Activated CD4-positive, CD25-positive, alpha-beta regulatory T cell treated with anti-CD3 and anti-CD28 coated beads, Interleukin-2, amount 50 U/mL, for 24 hours (primary cell): ENCODE results near the gene ARRDC2.
"Not testable (repeated sequence)": the region's sequence is repeated elsewhere in the genome, so short reads cannot be mapped to it uniquely, and the experiment has no call there.

Source experiments
- ATAC-seq, 2 donors: fragments of 150-1000 bp; cut with Tn5 transposase; one replicate each; pipeline ENCODE4 v1.10.0; 2021; ENCODE audit warnings: mild to moderate bottlenecking in 1 of 2, moderate library complexity in 1 of 2

ARRDC2 gene

DNA sequence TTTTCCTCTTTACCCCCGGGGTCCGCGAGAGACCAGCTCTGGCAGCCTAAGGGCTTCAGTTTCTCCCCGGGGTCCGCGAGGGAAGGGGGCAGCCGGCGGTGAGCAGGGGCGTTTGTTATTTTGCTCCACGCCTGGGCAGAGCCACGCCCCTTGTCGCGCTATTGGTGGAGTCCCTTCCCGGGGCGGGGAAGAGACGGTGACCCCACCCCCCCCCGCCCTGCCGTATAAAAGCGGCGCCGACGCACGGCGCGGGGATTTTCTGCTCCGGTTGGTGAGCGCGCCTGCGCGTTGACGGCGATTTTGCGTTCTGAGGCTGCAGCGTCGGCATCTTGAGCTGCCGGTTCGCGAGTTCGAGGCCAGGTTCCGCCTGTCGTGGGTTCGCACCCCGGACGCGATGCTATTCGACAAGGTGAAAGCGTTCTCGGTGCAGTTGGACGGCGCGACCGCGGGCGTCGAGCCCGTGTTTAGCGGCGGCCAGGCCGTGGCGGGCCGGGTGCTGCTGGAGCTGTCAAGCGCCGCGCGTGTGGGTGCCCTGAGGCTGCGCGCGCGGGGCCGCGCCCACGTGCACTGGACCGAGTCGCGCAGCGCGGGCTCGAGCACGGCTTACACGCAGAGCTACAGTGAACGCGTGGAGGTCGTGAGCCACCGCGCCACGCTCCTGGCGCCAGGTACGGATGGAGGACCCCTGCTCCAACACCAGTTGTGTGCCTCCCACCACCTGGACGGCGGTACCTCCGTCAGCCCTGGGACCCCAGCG is at the start of gene ARRDC2:
TSS of gene ARRDC2 (plus strand) at position 254 of the 757 bp plus-strand sequence. CDS start at position 395, 141 bp downstream.
- ATAC-seq = peak; percentile 73 to 83

DNA sequence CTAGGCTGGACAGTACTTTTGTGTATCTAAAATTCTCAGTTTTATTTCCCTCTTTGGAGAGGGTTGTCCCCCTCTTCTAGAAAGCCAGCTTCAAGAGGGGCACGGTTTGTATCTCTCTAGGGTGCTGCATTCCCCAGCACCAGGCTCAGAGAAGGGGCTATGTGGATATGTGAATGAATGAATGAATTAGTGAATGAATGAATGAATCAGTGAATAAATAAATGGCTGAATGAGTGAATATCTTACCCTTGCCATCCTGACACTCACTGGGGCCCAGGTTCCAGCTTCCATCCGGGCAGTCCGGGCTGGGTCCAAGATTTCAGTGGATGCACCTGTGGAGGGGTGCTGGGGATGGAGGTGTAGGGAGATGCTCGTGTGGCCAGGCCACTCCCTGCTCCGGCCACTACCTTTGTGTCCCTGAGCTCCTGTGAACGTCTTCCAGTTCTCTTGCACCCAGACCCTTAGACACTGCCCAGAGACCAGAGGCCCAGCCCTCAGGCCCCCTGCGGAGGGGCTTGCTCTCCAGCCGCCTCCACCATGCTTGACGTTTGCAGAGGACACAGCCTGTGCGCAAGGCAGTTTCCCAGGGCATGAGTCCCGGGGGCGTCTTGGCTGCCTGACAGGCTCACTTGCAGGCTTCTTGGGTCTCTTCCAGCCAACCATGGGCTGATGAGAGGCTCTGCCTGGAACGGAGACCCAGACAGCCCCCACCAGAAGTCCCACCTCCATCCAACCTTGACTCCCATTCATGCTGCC is 43.9 kb upstream of the ARRDC2 start:
- ATAC-seq = no peak

DNA sequence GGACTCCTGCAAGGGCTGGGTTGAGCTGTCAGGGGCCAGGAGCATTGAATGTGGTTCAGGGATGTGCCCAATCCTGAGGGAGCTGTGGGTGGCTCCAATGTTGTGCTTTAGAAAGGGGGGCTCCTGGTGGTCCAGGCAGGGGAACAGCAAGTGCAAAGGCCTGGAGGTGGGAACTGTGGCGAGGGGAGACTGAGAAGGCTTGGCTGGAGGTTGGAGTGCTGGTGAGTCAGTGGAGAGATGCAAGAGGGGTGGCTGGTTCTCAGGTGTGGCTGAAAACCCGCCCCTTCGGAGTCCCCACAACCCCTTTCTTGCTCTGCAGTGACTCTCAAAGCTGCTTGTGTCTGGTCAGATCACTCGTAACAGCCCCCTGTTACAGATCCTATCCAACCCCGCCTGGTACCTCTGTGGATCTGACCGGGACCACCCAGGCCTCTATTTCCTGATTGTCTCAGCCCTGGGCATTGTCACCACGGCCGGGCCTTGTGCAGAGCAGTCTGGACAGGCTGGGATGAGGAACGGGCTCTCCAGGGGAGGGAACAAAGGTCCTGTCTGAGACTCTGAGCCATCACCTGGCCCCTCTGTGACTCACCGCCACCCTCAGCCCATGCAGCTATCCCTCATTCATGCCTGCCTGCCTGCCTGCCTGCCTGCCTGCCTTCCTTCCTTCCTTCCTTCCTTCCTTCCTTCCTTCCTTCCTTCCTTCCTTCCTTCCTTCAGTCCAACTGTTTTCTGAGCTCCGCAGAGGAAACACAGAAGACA is 42.4 kb upstream of the ARRDC2 start:
- ATAC-seq = no peak

DNA sequence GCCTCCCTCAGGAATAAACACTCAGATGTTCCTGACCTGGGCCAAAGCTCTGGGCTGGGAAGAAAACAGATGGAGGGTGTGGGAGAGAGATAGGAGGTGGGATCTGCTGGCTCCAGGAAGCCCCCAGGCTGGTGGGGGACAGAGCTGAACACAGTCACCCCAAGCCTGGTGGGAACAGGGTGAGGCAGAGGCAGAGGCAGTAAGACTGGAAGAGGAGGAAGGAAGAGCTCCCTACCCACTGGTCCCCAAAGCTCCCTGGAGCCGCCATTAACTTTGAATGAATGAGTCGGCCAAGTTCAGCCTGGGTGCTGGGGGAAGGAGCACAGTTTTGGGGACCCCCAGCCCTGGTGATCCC is 41.9 kb upstream of the ARRDC2 start:
- ATAC-seq = no peak

DNA sequence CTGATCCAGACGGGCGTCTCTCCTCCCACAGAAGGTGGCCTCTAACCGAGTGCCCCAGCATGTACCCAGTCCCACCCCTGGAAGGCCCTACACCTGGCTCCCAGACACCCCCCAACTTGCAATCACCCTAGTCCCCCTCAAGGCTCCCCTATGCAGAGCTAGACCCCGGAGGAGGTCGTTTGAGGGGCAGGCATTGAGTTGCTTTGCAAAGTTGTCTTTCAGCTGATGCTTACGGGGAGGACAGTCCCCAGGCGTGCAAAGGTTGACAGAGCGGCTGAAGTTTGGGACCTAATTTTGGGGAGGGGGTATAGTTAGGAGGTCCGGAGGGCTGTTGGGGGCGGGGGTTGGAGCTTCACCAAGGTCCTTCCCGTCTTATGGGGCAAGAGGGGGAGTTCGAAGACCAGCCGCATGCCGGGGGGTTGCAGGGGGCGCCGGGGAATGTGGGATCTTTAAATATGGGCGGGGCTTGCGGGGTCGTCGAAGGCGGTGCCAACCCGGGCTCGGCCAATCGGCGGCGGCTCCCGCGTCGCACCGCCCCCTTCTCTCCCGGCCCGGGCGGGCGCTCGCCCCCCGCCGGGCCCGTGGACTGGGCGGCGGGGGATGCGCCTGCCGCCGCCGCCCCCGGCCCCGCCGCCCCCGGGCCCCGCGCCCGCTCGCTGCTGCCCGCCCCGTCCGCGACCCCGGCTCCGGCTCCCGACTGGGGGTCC is 41.3 kb upstream of the ARRDC2 start, which contains the start of gene KCNN1:
TSS of gene KCNN1 (plus strand) at position 558 of the 707 bp plus-strand sequence. CDS start 6,782 bp downstream, outside the sequence.
- no peak for ATAC-seq

DNA sequence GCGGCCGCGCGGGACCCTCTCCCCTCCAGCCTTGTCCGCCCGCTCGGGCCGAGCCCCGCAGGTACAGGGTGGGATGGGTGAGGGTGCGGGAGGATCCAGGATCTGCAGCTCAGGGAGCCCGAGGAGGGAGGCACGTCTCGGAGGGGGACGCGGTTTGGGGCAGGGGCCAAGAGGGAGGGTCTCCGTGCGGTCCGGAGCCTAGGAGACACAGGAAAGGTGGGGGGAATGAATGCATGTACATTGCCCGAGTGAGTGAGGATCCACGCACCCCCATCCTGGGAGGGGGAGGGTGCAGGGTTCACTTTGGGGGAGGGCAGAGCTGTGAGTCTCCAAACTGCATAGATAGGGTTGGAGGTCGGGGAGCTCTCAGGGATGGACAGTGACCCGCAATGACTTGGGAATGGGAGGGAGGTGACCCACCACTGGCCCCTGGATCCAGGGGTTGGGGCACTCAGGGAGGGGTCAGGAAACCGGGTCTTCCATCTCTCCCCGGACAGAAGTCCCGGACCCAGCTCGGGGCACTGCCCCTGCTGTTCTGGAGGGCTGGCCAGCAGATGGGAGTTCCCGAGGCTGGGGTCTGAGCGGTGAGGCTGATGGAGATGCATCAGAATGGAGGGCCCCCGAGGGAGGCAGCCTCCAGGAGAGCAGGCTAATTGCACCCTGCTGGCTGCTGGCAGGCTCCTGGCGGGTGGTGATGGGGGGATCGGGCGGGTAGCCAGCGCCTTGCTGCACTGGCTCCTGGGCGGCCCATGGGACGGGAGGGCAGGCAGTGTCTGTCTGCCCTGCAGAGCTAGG is 40.5 kb upstream of the ARRDC2 start:
- no peak for ATAC-seq

DNA sequence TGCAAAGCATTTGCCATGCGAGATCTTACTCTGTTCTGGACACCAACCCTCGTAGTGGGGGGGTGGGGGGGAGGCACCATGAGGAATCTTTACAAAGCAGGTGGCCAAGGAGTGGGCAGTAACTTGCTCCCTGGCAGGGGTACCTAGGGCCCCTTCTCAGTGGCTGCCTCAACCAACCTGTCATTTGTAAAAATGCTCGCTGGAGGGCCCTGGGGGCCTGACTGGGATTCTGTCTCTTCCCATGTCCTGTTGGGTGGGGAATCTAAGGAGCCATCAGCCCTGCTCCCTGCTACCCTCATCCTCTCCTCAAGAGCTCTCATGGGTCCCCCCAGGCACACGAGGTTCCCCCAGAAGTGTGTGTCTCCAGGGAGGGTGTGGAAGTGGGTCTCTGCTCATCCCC is 39.6 kb upstream of the ARRDC2 start:
- ATAC-seq = no peak

DNA sequence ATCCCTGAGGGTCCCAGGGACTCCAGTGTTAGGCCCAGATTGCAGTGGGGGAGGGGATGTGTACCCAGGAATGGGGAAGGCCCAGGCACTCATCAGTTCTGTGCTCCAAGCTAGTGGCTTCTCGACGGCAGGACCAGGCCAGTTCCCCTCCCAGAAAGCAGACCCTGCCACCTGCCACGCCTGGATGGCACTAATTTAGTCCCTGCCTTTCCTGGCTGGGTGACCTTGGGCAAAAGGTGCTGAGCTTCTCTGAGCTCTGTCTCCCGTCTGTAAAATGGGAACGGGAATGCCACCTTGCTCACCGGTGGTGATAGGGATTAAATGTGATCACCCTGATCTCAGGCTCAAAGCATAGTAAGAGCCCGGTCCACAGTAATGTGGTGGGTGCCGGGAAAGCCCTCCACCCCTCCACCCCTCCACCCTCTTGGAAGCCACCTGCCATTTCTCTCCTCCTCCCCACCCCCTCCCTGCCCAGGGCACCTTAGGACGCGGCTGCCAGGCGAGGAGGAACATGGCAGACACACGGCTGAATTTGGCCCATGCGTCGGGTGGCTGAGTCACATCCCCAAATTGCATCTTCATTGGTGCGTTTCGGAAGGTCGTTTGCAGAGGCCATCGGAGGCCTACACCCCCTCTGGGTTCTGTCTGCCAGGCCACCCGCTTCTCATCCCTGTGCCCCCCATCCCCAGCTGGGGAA is 38.7 kb upstream of the ARRDC2 start:
- no peak for ATAC-seq

DNA sequence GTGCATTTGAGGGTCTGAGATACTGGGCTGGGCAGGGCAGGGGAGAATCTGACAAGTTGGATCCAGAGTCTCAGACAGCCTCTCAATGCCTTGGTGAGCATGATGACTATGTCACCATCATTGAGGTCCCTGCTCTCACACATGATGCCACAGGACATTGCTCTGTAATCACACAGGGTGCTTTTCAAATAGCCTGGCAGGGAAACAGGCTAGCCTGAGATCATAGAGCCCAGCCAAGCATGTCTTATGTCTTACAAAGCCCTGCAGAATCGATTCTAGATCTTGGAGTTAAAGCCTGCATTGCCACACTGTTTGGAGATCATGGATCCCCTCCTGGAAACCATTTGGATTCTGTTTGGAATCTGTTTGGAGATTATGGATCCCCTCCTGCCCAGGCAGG is 35.7 kb upstream of the ARRDC2 start:
- no peak for ATAC-seq

DNA sequence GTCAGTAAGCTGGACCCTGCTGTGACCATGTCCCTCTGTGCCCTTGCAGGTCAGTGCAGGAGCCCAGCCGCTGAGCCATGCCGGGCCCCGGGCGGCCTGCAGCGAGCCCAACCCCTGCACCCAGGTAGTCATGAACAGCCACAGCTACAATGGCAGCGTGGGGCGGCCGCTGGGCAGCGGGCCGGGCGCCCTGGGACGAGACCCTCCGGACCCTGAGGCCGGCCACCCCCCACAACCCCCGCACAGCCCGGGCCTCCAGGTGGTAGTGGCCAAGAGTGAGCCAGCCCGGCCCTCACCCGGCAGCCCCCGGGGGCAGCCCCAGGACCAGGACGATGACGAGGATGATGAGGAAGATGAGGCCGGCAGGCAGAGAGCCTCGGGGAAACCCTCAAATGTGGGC is 34.2 kb upstream of the ARRDC2 start:
- ATAC-seq = no peak

DNA sequence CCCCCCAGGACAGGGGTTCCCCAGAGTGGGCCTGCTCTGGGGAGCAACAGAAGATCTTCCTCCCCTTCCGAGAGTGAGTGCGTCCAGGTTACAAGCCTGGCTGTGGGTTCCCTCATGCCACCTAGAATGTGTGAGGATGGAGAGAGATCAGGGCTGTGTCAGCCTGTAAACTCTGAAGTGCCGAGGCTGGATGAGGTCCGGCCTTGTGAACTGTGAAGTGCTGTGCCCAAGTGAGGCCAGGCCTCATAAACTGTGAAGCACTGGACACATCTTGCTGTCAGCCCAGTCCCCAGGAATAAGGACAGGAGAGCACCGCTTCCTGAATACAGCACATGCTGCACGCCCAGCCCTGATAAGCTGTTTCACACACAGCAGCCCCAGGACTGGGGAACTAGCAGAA is 33.4 kb upstream of the ARRDC2 start:
- ATAC-seq = no peak

DNA sequence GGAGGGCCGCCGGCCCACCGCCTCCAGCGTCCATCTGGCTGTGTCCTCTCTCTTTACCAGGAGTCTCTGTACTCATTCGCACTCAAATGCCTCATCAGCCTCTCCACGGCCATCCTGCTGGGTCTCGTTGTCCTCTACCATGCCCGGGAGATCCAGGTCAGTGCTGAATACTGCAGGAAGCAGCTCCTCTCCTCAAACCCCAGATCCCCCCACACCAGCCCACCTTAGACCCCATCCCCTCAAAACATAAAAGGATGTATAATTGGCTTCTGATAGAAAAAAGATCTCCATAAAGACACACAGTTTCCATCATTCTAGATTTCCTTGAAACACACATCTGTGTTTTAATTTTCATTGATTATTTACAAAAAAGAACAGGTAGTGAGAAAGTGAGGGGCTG is 32.9 kb upstream of the ARRDC2 start:
- ATAC-seq = no peak

DNA sequence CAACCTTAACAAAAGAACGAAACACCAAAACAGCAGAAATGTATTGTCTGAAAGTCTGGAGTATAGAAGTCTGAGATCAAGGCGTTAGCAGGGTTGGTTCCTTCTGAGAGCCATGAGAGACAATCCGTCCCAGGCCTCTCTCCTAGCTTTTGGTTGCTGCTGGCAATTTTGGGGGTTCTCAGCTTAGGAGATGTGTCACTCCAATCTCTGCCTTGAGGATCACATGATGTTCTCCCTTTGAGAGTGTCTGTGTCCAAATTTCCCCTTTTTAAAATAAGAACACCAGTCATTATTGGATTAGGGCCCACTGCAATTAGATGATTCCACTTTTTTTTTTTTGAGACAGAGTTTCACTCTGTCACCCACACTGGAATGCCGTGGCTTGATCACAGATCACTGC is 30.9 kb upstream of the ARRDC2 start:
- ATAC-seq = no peak

DNA sequence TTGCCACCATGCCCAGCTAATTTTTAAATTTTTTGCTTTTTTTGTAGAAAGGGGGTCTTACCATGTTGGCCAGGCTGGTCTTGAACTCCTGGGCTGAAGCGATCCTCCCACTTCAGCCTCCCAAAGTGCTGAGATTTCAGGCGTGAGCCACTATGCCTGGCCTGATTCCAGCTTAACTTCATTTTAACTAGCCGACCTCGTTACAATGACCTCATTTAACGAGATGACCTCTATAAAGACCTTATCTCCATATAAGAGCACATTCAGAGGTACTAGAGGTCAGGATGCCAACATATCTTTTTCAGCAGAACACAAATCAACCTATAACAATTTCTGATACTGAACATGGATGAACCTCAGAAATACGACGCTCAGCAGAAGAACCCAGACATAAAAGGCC is 30.5 kb upstream of the ARRDC2 start:
- no peak for ATAC-seq

DNA sequence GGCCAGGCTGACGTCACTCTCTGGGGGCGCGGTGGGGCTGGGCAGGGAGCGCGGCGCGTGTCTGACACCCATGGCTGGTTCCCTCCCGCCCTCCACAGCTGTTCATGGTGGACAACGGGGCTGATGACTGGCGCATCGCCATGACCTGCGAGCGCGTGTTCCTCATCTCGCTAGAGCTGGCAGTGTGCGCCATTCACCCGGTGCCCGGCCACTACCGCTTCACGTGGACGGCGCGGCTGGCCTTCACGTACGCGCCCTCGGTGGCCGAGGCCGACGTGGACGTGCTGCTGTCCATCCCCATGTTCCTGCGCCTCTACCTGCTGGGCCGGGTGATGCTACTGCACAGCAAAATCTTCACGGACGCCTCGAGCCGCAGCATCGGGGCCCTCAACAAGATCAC is 26.4 kb upstream of the ARRDC2 start:
- ATAC-seq = no peak

DNA sequence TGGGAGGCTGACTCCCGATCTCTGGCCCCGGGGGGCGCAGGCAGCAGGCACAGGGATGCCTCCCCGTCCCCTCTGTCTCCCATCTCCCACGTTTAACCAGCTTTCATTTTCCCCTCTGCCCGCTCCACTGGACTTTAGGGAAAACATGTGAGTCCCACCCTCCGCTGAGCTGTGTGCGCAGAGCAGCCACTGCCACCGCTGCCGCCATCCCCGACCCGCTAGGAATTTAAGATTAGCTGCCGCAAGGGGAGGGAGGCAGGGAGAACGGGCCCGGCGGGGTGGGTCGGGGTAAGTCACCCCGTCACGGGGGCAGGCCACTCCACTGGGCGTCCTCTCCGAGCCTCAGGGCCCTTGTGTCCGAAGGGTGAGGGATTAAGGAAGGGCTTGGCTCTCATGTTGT is 25.5 kb upstream of the ARRDC2 start:
- ATAC-seq = no peak

DNA sequence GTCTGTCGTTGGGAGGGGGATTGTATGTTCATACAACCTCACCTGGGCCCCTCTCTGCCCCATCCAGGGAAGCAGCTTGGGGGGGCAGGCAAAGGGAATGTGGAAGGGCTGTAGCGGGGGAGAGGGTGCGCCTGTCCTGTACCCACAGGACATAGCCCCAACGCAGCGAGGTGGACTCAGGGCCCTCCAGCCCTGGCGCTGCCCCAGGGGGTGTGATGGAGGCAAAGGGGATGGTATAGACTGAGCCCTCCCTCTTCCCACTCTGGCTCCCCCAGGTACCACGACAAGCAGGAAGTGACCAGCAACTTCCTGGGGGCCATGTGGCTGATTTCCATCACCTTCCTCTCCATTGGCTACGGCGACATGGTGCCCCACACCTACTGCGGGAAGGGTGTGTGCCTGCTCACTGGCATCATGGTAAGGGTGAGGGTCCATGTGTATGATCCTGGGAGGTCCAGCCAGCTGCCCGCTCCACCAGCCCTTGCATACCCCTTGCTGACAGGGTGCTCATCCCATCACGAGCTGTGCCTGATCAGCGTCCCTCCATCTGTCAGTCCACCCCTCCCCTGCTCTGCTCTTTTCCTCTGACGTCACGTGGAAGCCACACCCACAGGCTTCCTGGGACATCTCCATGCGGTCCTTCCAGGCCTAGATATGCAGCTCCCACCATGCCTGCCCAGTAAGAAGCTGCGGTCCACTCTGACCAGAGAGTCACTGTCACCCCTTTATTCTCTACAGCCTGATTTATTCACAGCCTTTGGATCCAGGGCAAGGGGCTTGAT is 22.7 kb upstream of the ARRDC2 start:
- no peak for ATAC-seq

DNA sequence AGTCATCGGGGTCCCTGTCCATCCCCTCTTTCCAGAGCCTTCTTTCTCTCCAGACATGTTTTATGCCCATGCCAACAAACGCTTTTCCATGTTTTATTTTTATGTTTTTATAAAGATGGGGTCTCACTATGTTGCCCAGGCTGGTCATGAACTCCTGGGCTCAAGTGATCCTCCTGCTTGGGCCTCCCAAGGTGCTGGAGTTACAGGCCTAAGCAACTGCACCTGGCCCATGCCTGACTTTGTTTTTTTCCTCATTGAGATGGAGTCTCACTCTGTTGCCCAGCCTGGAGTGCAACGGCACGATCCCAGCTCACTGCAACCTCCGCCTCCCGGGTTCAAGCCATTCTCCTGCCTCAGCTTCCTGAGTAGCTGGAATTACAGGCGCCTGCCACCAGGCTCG is 21.4 kb upstream of the ARRDC2 start:
- not testable (repeated sequence) for ATAC-seq

DNA sequence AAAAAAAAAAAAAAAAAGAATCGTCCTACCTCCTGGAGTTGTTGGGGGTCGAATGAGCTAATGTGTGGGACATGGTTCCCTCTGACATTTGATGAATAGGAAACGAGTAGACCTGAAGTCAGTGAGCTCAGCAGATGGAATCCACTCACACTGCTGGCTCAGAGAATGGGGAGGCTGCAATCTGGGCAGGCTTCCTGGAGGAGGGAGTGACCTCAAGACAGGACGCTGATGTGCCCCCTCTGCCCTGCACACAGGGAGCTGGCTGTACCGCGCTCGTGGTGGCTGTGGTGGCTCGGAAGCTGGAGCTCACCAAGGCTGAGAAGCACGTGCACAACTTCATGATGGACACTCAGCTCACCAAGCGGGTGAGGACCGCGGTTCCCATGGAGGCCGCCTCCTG is 19.8 kb upstream of the ARRDC2 start:
- no peak for ATAC-seq

DNA sequence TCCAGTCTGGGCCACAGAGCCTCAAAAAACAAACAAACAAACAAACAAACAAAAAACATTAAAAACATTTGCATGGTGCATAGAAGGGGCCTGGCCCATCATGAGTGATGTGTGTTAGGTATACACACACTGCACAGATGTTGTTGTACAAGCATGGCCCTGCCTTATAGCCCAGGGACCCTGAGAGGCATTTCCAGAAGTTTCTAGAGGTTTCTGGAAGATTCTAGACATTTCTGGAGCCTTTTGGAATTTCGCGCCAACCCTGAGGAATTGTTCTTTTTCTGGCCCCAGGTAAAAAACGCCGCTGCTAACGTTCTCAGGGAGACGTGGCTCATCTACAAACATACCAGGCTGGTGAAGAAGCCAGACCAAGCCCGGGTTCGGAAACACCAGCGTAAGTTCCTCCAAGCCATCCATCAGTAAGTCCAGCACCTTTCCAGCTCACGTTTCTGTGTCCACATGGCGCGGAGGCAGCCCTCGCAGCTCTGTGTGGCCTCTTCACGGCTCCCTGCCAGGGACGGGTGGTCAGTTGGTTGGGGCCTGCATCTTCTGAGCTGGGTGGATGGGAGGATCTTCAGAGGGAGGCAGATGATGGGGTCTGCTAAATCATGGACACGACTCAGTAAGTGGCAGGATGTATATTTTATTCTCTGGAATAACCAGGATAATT is 18.4 kb upstream of the ARRDC2 start:
- no peak for ATAC-seq
